Osteoblast (primary cell): ENCODE measurements around the gene ANKRD53. TPM values are rescaled to one million over a fixed set of nuclear protein-coding genes. Genes with fewer than 3 reads are reported as not detected.

Experiments
- DNase-seq: peaks from one replicate; pipeline ENCODE4 v3.0.0; 2011; ENCODE audit warnings: low spot score, mixed read lengths; ENCODE audit not compliant: insufficient read length; ENCODE audit errors: missing footprints
- H2AFZ ChIP-seq: 2 replicates; pipeline ENCODE4 v1.6.0; 2011; ENCODE audit warnings: mild to moderate bottlenecking, low read length
- H3K27ac ChIP-seq: 2 replicates; pipeline ENCODE4 v1.5.1; 2011; ENCODE audit warnings: mild to moderate bottlenecking, low read depth, low read length, moderate library complexity
- H3K27me3 ChIP-seq: 2 replicates; pipeline ENCODE4 v1.6.0; 2012; ENCODE audit warnings: mild to moderate bottlenecking, control low read depth, inconsistent platforms, low read length, moderate library complexity; ENCODE audit not compliant: insufficient read depth
- H3K36me3 ChIP-seq: 2 replicates; pipeline ENCODE4 v1.5.1; 2011; ENCODE audit warnings: mild to moderate bottlenecking, low read length, control low read depth, moderate library complexity; ENCODE audit not compliant: insufficient read depth
- H3K4me1 ChIP-seq: 2 replicates; pipeline ENCODE4 v1.5.1; 2011; ENCODE audit warnings: mild to moderate bottlenecking, low read length, control low read depth, moderate library complexity; ENCODE audit not compliant: insufficient read depth
- H3K4me2 ChIP-seq: 2 replicates; pipeline ENCODE4 v1.6.0; 2011; ENCODE audit warnings: mild to moderate bottlenecking, low read length; ENCODE audit not compliant: insufficient read depth
- H3K4me3 ChIP-seq: fragments of 200-600 bp; sonication (generic); 3 replicates; pipeline ENCODE4 v1.5.1; 2012; ENCODE audit warnings: mild to moderate bottlenecking, low read length, inconsistent platforms; ENCODE audit not compliant: insufficient read depth
- H3K79me2 ChIP-seq: 2 replicates; pipeline ENCODE4 v1.6.0; 2012; ENCODE audit warnings: mild to moderate bottlenecking, low read length, control low read depth, inconsistent platforms; ENCODE audit not compliant: insufficient read depth
- H3K9me3 ChIP-seq: 2 replicates; pipeline ENCODE4 v1.5.1; 2011; ENCODE audit warnings: low read depth, low read length, control low read depth
- H4K20me1 ChIP-seq: 2 replicates; pipeline ENCODE4 v1.6.0; 2012; ENCODE audit warnings: mild to moderate bottlenecking, low read length, control low read depth; ENCODE audit not compliant: insufficient read depth
- total RNA-seq: library from RNA; depleted of rRNA; stranded (reverse); fragments of >200 nt; gene quantifications from 2 replicates; pipeline ENCODE4 v1.2.3, GENCODE V29; 2012
- TF ChIP-seq, protein P1 (sequence below): IDR thresholded peaks from 2 replicates; pipeline ENCODE4 v1.5.1; 2011; ENCODE audit warnings: mild to moderate bottlenecking, low read depth, low read length, moderate library complexity; ENCODE audit errors: extremely low read depth

ANKRD53 gene
- total RNA-seq, 1 donor: 1.1 TPM

DNA sequence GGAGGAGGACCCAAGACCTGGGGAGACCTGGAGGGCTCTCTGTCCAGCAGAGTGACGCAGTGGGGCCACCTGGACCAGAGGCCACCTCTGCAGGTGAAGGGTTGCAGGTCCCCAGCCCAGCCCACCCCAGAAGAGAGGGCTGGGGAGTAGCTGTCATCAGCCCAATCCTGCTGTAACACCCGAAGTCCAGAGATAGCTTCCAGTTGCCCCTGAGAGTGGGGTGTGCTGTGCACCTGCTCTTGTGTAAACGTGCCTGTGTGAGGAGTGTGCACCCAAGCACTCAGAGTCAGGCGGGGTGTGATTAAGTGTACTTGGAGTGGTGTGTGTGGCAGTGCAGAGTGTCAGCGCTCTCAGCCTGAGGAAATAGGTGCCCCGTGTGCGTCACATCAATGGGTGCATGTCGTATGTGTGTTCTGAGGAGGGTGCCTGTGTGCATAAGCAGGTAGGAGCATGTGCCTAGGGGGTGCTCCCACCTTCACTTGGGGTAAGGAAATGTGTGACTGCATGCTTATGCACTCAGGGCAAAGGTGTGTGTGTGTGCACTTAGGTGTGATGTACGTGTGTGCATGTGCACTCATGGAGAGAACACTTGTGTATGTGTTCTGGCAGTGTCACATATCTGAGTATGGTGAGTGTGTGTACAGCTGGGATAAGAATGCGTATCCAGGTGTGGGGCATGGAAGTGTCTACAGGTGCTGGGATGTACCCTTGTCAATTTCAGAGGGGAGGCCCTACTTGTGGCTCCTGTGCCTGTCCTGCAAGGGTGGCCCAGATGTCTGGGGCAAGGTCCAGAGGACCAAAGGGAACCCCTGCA, 42.1 kb upstream of the ANKRD53 start:
- Histone ChIP-seq H3K9me3 (no peaks in the 10 kb centered on the region), H3K36me3 (no peaks in the 10 kb centered on the region), H2AFZ (no peak overlapping the region), H3K27me3 (no peaks in the 10 kb centered on the region), H3K27ac (no peak overlapping the region), H4K20me1 (peaks cover 7% of the 10 kb centered on the region), H3K4me2 (no peak overlapping the region), H3K79me2 (no peaks in the 10 kb centered on the region), H3K4me3 (no peak overlapping the region), H3K4me1 (no peaks in the 10 kb centered on the region)
- TF ChIP-seq, protein P1, sequence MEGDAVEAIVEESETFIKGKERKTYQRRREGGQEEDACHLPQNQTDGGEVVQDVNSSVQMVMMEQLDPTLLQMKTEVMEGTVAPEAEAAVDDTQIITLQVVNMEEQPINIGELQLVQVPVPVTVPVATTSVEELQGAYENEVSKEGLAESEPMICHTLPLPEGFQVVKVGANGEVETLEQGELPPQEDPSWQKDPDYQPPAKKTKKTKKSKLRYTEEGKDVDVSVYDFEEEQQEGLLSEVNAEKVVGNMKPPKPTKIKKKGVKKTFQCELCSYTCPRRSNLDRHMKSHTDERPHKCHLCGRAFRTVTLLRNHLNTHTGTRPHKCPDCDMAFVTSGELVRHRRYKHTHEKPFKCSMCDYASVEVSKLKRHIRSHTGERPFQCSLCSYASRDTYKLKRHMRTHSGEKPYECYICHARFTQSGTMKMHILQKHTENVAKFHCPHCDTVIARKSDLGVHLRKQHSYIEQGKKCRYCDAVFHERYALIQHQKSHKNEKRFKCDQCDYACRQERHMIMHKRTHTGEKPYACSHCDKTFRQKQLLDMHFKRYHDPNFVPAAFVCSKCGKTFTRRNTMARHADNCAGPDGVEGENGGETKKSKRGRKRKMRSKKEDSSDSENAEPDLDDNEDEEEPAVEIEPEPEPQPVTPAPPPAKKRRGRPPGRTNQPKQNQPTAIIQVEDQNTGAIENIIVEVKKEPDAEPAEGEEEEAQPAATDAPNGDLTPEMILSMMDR: no peak
- peak; percentile 78 for DNase-seq

DNA sequence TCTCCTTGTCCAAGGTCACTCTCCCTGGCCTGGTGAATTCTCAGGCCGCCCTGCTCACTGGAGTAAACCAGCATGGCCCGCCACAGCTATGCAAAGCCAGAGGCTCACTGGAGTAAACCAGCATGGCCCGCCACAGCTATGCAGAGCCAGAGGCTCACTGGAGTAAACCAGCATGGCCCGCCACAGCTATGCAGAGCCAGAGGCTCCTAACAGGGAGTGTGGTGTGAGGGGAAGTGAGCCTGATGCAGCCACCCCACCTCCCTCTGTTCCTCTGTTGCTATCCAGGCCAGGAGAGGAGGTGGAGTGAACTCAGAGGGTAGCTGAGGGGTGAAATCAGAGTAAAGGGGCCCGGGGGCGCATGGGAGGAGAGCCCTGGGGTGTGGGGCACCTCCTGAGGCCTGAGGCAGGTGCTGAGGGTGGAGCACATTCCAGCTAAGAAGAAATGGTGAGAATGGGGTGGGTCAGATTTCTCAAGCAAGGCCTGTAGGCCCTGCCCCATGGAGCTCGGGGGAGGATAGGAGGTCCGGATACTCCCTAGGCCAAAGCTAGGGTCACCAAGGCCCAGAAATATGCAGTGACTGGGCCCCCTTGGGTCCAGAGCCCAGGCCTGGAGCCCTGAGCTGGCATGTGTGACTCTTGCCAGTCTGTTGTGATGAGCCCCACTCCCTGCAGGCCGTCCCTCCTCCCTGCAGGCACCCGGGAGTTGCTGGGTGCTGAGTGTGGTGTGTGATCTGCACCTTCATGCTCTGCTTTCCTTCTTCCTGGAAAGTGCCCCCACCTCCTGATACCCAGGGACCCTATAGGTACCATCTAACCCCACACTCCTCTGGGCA, 41.2 kb upstream of the ANKRD53 start:
- DNase-seq: peak; percentile 52
- H3K4me2 ChIP-seq: no peak overlapping the region
- no peaks in the 10 kb centered on the region for H3K9me3 ChIP-seq
- H3K4me1 ChIP-seq: no peaks in the 10 kb centered on the region
- no peak overlapping the region for H3K27ac ChIP-seq
- no peaks in the 10 kb centered on the region for H3K27me3 ChIP-seq
- no peaks in the 10 kb centered on the region for H3K79me2 ChIP-seq
- H4K20me1 ChIP-seq: peaks cover 7% of the 10 kb centered on the region
- TF ChIP-seq, protein P1: no peak
- no peak overlapping the region for H3K4me3 ChIP-seq
- H2AFZ ChIP-seq: no peak overlapping the region
- no peaks in the 10 kb centered on the region for H3K36me3 ChIP-seq

DNA sequence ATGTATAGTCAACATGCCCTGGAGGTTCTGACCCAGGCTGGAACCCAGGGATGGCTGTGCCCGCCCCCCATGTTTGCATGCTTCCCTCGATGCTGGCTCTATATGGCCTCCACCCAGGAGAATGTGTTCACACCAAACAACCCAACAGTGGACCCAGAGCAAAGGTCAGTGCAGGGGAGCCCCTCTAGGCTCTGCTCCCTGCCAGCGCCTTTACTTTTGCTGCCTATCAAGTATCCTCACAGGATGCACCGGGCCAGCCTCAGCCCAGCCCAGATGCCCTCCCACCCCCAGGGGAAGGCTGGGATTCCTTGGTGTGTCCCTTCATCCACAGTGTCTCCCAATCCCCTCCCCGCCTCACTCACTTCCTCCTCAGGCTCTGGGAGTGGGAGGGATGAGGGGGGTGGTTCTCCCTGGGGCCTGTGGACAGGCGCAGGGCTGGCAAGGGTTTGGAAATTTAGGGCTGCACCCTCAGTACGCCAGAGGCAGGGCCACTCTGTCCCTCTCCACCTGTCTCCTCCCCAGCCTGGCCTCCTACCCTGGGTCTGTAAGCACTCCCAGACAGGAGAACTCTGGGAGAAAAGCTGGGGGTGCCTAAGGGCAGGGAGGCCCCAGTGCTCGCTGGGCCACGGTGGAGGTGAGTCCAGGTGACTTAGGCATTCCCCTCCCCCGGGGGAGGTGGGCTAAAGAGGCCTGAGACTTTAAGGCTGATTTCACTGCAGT, 40.4 kb upstream of the ANKRD53 start:
- H3K4me2 ChIP-seq: no peak overlapping the region
- H3K27me3 ChIP-seq: no peaks in the 10 kb centered on the region
- no peak overlapping the region for H3K27ac ChIP-seq
- no peaks in the 10 kb centered on the region for H3K9me3 ChIP-seq
- TF ChIP-seq, protein P1: no peak
- H3K36me3 ChIP-seq: no peaks in the 10 kb centered on the region
- H3K4me1 ChIP-seq: no peaks in the 10 kb centered on the region
- H3K79me2 ChIP-seq: no peaks in the 10 kb centered on the region
- DNase-seq: peak; percentile 62
- no peak overlapping the region for H3K4me3 ChIP-seq
- H2AFZ ChIP-seq: no peak overlapping the region
- peaks cover 7% of the 10 kb centered on the region for H4K20me1 ChIP-seq

DNA sequence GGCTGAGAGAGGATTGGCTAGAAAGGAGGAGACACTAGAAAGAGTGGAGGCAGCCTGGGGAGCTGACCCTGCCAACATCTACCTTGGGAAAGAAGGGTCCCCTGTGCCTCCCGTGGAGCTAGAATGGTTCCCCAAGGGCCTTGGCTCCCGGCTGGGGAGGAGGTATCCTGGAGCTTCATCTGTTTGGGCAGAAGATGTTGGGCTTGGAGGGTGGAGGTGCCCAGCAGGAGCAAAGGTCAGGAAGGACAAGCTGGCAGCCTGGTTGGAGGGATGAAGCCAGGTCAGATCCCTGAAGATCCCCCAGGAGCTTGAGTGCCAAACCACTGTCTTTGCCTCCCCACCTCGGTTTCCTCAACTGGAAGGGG, 39.9 kb upstream of the ANKRD53 start:
- no peak overlapping the region for H3K4me2 ChIP-seq
- peaks cover 7% of the 10 kb centered on the region for H4K20me1 ChIP-seq
- H3K4me1 ChIP-seq: no peaks in the 10 kb centered on the region
- H3K9me3 ChIP-seq: no peaks in the 10 kb centered on the region
- H3K79me2 ChIP-seq: no peaks in the 10 kb centered on the region
- no peak overlapping the region for H3K4me3 ChIP-seq
- H3K27me3 ChIP-seq: no peaks in the 10 kb centered on the region
- TF ChIP-seq, protein P1: no peak
- H3K36me3 ChIP-seq: no peaks in the 10 kb centered on the region
- H3K27ac ChIP-seq: no peak overlapping the region
- no peak for DNase-seq
- no peak overlapping the region for H2AFZ ChIP-seq
